Cardiac muscle cell (in vitro differentiated cells and primary cell): ENCODE measurements around the gene TGM6. TPM values are rescaled to one million over a fixed set of nuclear protein-coding genes. Genes with fewer than 3 reads are reported as not detected.
"Not testable (repeated sequence)": the region's sequence is repeated elsewhere in the genome, so short reads cannot be mapped to it uniquely, and the experiment has no call there.

Source experiments
- DNase-seq, 2 donors: peaks; one replicate each; pipeline versions ENCODE4 v3.0.0 to v3.0.0-alpha.2; 2010 to 2017; ENCODE audit warnings: low read depth in 1 of 2, low spot score in 1 of 2
- H3K27ac ChIP-seq: fragments of 200-600 bp; sonication (generic); 2 replicates; pipeline ENCODE4 v1.5.1; 2016
- H3K27me3 ChIP-seq: fragments of 200-600 bp; sonication (generic); 2 replicates; pipeline ENCODE4 v1.6.0; 2016; ENCODE audit warnings: control low read depth
- H3K36me3 ChIP-seq: fragments of 200-600 bp; sonication (generic); 2 replicates; pipeline ENCODE4 v1.5.1; 2016; ENCODE audit warnings: control low read depth
- H3K4me1 ChIP-seq: fragments of 200-600 bp; sonication (generic); 2 replicates; pipeline ENCODE4 v1.8.1; 2017; ENCODE audit warnings: low read depth, mild to moderate bottlenecking, mixed run types
- H3K4me3 ChIP-seq: fragments of 200-600 bp; sonication (generic); 2 replicates; pipeline ENCODE4 v1.5.1; 2016; ENCODE audit warnings: mild to moderate bottlenecking
- H3K9me3 ChIP-seq: fragments of 200-600 bp; sonication (generic); 2 replicates; pipeline ENCODE4 v1.5.1; 2017; ENCODE audit warnings: low read depth, mild to moderate bottlenecking, control low read depth
- polyA plus RNA-seq: library from polyadenylated mRNA; unstranded; fragments of >200 nt; fragmentation: Nextera tagmentation; extraction: Ambion mirVana; gene quantifications from 2 replicates; pipeline ENCODE4 v1.2.1, GENCODE V29; 2016
- total RNA-seq: library from RNA; depleted of rRNA; stranded (reverse); fragments of >200 nt; gene quantifications from 2 replicates; pipeline ENCODE4 v1.2.3, GENCODE V29; 2016
- TF ChIP-seq, protein P1 (sequence below): IDR thresholded peaks from 2 replicates; pipeline ENCODE4 v1.5.1; 2012; ENCODE audit warnings: low read depth, mild to moderate bottlenecking, low read length

Gene TGM6
- total and polyA plus RNA-seq, 2 experiments from 2014 or later, result not detected

DNA sequence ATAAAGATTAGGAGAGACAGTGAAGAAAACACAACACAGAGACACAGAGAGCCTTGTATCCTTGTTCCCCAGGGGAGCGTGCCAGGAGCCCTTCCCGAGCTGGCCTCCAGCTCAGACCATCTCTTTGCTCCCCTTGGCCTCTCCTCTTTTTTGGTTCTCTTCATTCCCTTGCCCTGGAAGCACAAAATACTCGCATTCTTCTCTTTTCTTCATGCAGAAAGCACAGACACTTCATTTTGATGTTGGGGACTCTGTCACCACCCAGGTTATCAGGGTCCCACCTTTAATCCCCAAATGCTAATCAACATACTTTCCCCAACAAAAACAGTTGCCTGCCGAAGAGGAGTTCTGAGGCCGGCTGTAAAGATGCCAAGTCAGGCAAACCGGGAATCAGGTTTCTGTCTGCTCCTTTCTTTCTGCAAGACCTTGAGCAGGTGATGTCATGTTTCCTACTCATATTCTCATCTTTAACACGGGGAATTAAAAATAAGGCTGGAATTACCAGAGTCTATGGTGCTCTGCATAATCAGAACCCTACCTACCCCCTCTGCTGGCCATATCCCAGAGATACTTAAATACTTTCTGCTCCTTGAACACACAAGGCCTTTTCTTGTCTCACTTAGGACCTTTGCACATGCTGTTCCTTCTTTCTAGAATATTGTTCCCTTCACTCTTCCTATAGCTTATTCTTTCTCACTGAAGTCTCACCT lies 21.7 kb downstream of the TGM6 start:
- H3K4me1 ChIP-seq, result no peaks in the 10 kb centered on the region
- H3K9me3 ChIP-seq, result no peaks in the 10 kb centered on the region
- no peaks in the 10 kb centered on the region for H3K36me3 ChIP-seq
- no peaks in the 10 kb centered on the region for H3K27me3 ChIP-seq
- TF ChIP-seq, protein P1, sequence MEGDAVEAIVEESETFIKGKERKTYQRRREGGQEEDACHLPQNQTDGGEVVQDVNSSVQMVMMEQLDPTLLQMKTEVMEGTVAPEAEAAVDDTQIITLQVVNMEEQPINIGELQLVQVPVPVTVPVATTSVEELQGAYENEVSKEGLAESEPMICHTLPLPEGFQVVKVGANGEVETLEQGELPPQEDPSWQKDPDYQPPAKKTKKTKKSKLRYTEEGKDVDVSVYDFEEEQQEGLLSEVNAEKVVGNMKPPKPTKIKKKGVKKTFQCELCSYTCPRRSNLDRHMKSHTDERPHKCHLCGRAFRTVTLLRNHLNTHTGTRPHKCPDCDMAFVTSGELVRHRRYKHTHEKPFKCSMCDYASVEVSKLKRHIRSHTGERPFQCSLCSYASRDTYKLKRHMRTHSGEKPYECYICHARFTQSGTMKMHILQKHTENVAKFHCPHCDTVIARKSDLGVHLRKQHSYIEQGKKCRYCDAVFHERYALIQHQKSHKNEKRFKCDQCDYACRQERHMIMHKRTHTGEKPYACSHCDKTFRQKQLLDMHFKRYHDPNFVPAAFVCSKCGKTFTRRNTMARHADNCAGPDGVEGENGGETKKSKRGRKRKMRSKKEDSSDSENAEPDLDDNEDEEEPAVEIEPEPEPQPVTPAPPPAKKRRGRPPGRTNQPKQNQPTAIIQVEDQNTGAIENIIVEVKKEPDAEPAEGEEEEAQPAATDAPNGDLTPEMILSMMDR, result peak; percentile 40
- no peak overlapping the region for H3K27ac ChIP-seq
- no peak overlapping the region for H3K4me3 ChIP-seq
- DNase-seq, result peak; percentile 30 to 65

DNA sequence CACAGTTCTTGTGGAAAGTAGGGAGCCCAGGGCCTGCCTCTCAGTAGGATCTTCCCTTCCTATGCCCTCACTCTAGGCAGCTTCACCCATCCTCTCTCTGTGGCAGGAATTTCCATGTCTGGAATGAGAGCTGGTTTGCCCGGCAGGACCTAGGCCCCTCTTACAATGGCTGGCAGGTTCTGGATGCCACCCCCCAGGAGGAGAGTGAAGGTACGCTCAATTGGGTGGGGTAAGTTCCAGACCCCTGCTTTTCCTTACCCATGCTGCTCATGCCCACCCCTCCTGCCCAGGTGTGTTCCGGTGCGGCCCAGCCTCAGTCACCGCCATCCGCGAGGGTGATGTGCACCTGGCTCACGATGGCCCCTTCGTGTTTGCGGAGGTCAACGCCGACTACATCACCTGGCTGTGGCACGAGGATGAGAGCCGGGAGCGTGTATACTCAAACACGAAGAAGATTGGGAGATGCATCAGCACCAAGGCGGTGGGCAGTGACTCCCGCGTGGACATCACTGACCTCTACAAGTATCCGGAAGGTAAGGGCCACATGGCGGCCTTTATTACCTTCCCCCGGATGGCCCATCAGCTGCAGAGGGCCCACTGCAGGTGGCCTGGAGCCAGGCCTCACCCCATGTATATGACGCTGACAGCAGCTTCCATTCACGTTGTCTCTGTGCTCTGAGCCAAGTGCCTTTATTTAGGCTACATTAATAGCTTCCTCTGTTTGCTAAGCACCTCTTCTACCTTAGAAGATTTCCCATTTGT lies 22.8 kb downstream of the TGM6 start:
- Histone ChIP-seq H3K4me3 (no peak overlapping the region), H3K4me1 (no peaks in the 10 kb centered on the region), H3K36me3 (no peaks in the 10 kb centered on the region), H3K27ac (no peak overlapping the region), H3K9me3 (no peaks in the 10 kb centered on the region), H3K27me3 (no peaks in the 10 kb centered on the region)
- TF ChIP-seq, protein P1, result no peak
- DNase-seq, result no peak

DNA sequence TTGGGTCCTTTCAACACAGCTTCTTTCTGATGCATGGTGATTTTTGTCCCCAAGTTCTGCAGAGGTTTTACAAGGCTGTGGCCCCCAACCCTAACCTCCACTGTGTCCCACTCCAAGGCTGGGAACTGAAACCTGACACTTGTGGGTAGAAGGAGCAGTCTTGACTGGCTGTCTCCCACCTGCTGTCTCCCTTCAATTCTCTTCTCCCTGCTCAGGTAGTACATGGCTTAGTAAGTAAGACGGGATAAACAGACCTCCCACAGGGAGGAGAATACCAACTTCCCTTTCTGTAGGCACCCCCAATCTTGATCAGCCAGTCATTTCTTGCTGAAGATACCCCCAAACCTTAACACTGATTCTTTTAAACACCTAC lies 25.0 kb downstream of the TGM6 start:
- H3K27ac ChIP-seq, result no peak overlapping the region
- H3K4me3 ChIP-seq, result no peak overlapping the region
- H3K27me3 ChIP-seq, result peaks cover 4% of the 10 kb centered on the region
- H3K36me3 ChIP-seq, result no peaks in the 10 kb centered on the region
- H3K4me1 ChIP-seq, result no peaks in the 10 kb centered on the region
- H3K9me3 ChIP-seq, result no peaks in the 10 kb centered on the region
- TF ChIP-seq, protein P1, result no peak
- no peak for DNase-seq

DNA sequence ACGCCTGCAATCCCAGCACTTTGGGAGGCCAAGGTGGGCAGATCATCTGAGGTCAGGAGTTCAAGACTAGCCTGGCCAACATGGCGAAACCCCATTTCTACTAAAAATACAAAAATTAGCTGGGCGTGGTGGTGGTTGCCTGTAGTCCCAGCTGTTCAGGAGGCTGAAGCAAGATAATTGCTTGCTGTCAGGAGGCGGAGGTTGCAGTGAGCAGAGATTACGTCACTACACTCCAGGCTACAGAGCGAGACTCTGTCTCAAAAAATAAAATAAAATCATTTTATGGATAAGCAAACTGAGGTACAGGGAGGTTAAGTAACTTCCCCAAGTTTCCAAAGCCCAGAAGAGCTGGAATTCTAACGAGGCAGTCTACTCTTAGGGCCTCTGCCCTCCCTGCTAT lies 26.7 kb downstream of the TGM6 start:
- not testable (repeated sequence) for DNase-seq, H3K4me3 ChIP-seq, H3K4me1 ChIP-seq, H3K27ac ChIP-seq, H3K36me3 ChIP-seq, H3K9me3 ChIP-seq
- peaks cover 12% of the 10 kb centered on the region for H3K27me3 ChIP-seq

DNA sequence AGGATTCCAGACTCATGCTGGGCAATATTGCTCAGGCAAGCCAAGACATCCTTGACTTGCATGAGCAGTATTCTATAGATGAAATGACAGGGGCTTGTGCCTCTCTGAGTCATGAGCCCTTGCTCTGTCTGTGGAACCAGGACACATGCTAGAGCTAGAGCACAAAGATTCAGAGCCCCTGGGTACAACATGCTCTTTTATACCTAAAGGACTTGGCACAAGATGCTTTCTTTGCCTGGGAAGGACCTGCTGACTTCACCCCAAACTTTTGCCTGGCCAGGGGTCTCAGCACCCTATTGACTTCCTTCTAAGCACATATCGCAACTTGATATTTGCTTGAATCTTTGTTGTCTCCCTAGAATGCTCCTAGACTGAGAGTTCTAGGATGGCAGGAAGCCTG lies 27.4 kb downstream of the TGM6 start:
- H3K9me3 ChIP-seq, result no peaks in the 10 kb centered on the region
- H3K36me3 ChIP-seq, result no peaks in the 10 kb centered on the region
- TF ChIP-seq, protein P1, result no peak
- H3K4me3 ChIP-seq, result no peak overlapping the region
- peaks cover 15% of the 10 kb centered on the region for H3K27me3 ChIP-seq
- H3K27ac ChIP-seq, result no peak overlapping the region
- no peak for DNase-seq
- no peaks in the 10 kb centered on the region for H3K4me1 ChIP-seq

DNA sequence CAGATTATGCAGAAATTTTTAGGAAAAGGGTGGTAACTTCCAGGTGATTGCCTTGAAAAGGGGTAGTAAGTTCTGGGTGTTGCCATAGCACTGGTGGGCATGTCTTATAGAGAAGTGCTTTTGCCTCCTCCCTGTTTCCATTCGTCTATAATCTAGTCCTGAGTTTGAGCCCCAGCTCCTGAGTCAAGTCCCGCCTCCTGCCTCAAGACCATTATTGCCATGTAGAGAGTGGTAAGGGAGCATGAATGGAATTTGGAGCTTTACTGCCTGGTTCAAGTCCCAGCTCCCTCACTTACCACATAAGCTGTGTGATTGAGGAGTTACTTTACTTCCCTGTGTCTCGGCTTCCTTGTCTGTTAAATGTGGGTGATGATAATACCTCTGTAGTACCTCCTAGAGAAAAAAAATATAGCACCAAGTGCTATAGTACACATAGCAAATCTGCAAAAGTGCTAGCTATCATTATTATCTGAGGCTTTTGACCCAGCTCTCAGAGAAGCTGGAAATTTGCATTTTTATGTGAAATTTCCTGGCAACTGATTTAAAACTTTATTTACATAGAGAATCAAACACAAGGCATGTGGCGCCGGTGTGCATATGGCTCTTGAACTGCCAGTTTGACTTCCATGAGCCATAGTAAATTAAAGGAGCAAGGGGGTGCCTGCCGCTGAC lies 36.0 kb downstream of the TGM6 start:
- H3K36me3 ChIP-seq, result no peaks in the 10 kb centered on the region
- no peak overlapping the region for H3K4me3 ChIP-seq
- no peak for DNase-seq
- H3K9me3 ChIP-seq, result no peaks in the 10 kb centered on the region
- TF ChIP-seq, protein P1, result no peak
- H3K27ac ChIP-seq, result no peak overlapping the region
- H3K27me3 ChIP-seq, result peaks cover 25% of the 10 kb centered on the region
- H3K4me1 ChIP-seq, result no peaks in the 10 kb centered on the region
